Hepatic stellate cell (primary cell): ENCODE results near the gene DCLK1.

Experiments used
- DNase-seq: peaks from one replicate; pipeline ENCODE4 v3.0.0; 2011; ENCODE audit warnings: low spot score

DCLK1 gene

DNA sequence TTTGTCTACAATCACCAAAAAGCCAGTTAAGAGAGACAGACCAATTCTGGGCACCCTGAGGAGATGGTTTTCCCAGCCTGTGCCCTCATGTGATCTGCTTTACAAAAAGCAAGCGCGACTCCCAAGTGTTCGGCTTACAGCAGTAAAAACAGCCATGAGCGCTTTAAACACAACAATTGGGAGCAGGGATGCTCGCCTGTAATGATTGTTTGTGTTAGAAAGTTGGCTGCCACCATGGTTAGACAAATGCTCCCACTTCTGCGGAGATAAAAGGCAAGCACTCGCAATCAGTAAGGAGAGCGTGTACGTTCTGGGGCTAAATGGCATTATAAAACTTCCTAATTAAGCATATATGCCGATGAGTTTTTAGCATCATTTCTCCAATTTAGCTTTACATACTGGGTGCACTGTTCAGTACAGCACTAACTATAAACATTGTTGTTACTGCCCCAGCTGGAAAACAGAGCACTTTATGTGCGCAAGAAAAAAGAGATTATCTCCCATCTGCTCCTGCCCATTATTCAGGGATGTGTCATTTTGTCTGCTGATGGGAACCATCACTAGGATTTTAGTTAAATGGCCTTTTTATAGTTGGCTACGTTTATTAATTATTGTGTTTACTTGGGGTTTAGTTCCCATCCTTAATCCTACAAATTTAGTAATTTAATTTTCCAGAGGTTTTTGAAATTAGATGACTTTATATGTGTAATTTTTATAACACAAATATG, 345.4 kb downstream of the DCLK1 start:
- DNase-seq = no peak

DNA sequence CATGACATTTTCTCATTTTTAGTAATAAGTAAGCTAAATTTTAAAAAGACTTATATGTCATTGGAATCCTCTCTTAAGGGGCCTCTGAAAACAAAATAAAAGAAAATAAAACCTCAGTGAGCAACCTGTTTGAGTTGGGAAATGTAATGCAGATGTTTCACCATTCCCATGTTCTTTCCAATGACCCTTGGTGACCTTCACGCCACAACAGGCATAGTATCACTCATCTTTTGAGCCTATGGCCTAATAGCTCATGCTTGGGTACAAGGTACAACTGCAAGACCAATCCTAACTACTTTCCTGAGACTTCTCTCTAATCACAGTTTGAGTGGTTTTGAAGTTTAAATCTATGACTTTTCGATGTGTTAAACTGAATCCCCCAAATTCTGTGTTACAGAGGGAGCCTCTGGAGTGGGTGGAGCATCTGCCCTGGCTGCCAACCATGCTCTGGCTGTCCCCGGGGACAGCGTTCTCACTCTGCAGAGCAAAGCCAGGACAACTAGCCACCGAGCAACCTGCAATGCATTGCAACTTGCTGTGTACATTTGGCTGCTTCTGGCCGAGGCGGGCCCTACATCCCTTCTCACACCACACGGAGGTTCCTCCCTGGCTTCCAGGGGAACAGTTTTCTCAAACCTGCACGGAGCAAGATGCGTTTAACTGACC, 346.8 kb downstream of the DCLK1 start:
- DNase-seq = no peak

DNA sequence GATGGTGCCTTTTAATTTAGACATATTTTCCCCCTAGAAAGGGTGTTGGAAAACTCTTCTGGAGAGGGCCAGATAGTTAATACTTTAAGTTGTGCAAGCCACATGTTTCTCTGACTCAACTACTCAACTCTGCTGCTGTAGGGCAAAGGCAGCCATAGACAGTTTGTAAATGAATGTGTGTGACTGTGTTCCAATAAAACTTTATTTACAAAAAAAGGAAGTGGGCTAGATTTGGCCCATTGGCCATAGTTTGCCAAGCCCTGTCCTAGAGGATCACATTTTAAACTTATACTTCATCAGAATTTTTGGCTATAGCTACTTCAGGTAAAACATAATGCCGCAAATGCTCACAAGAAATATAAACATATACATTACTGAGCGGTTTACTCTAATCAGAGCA, 348.4 kb downstream of the DCLK1 start:
- no peak for DNase-seq

DNA sequence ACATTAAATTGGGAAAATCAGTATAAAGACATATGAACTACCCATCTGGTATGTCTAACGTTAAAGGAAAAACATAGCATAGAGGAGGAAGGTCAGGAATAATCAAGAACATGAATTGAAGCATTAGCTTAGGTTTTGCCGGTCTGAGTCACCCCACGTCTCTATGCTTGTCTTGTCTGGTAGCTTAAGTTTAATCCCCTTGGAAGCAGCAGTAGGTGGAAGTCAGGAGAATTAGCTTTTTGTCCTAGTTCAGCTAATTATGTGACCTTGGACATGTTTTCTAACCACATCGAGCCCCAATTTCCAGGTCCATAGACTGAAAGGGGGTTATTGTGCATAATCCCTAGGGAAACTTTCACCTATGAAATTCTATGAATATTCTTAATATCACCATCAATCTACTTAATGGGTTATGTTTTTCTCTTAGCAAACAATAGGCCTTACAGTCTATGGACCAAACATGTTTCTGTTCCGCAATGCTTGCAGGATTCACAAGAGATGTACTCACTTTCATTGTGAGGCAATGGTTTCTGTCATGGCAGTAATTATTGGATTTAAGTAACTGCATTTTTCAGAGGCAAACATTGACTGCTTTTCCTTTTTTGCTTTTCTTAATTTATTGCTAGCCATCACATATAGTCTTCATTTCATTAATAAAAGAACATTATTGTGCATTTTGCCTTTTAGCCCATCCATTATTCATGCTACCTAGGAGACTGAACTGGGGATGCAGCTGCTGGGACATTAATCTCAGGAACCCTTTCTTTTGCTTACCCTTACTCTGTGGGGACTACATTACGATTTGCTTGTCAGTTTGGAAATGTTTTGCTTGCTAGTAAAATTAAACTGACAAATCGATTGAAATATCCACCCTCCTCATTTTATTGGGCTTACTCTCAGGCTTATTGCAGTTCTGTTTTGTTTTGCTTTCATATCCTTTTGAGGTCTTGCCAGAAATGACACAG, 349.9 kb downstream of the DCLK1 start:
- DNase-seq = no peak

DNA sequence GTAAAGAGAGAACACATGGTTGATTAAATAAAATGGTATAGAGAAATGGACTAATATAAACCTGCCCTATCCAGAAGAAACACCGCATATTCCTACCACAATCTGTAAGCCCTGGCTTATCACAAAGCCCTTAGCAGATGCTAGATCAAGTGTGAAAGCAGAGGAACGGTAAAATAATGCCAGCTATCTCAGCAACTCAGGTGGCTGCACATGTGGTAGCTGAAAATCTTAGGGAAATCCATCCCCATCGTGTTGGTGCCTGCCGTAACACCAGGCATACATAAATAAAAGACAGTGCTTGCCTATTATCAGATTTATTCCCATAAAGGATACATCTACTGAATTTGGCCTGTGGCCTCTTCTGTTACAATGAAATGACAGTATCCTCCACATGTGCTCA, 350.6 kb downstream of the DCLK1 start:
- no peak for DNase-seq

DNA sequence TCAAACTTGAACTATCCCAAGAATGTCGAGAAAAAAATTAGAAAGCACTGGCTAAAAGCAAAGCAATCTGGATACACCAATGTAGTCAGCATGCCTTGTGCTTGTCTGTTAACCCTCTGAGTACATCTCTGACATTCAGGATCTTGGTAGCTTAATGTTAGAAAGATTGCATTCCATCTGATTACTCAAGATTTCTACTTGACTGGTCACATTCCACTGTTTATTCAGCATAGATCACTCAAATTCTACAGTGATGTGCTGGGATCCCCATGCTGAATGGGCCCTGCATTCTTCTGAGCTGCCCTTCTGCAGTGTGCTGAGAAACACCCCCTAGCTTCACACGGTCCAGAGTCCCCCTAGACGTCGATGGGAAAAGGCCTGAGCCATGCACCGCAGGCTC, 359.3 kb downstream of the DCLK1 start:
- peak; percentile 60 for DNase-seq

DNA sequence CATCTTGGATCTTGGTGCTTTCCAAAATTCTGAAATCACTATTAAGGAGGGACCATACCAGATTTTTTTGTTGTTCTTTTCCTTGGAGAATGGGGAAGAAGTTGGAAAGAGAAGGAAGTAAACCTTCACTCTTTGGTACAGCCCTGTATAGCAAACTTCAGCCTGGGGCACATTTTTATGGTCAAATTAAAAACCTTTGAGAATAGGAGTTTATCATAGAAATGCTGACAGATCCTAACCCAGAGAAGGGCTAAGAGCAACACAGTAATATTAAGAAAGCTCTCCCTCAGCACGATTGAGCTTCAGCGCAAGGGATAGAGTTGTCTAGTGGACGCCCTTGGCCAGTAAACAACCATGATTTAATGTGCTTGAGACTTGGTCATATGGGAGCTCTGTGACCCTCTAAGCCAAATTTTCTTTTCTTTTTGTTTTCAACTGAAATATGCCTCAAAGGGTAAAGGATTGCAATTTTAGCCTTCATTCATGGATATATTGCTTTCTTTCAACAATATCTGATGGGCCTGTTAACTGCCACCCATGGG, 360.4 kb downstream of the DCLK1 start:
- no peak for DNase-seq

DNA sequence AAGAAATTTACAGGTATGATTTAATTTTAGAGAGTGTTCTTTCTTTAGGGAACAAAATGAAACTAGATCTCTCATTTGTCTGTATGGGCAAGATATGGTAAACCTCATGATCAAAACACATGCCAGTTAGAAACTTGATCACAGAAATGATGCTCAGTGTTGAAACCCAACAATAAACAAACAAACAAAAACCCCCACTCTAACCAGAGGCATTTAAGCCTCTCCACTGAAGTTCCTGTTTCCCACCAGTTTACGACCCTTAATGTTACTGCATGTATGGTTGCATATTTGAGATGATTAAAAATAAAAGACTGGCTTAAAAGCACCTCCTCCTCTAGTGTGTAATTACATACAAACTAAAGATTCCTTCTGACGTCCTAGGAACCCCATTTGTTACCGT, 361.4 kb downstream of the DCLK1 start:
- no peak for DNase-seq

DNA sequence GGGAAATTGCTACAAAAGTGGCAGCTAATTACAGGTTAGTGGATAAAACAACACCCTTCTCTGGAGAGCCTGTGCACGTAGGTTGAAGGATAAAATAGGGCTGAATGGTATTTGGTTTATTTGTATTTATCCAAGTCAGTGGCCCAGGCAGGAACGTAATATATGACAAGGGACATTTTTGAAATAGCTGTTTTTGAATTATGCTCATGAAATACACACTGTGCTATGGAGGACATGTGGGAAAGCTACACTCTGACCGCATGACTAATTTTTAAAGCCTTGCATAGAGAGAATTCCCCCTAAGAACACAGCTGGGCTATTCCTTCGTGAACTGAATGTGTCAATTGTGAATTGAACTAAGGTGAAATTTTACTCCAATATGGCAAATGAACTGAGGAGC, 362.6 kb downstream of the DCLK1 start:
- no peak for DNase-seq

DNA sequence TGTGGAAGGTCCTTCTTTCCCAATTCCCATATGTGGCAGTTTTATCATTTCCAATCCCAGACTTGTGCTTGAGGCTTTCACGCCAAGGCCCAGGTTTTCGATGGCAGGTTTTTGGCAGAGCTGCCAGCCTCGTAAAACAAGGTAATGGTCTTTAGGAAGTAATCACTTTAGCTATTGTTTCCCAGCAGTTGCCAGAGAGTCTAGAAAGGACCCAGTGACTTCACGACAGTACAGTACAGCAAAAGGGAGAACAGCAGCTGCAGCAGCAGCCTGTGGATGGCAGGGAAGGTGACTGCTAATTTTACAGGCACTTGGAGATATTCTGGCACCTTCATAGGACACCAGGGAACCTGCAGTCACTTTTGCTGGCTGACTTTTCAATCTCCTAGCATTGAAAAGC, 363.1 kb downstream of the DCLK1 start:
- DNase-seq = no peak

DNA sequence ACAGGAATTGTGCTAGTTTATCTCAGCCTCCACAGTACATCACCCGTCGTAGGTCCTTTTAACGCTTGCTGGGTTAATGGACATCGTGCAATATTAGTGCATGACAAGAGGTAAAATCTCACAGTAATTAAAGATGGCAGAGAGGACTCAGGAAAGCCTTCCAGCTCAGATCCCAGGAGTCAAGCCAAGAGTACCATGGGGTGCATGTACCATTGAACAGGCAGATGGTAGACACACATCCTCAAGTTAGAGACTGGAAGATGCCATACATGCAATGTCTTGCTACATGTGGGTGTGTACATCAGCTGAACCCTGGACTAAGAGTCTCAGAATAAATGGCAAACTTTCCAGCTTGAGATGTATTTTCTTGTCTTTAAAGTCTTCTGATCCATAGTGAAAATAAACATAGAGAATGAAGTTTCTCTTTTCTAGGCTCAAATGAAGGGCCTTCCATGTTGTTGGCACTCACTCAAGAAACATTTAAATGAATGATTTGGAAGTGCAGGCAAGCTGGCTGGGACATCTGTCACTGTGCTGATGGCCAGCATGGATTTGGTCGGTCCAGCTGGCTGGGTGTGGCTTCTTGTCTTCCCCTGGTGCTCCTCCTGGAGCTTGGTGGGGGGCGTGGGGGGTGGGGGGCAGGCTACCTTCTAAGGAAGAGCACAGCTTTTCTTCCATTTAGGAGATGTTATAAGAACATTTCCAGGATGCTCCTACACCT, 363.8 kb downstream of the DCLK1 start:
- DNase-seq = no peak

DNA sequence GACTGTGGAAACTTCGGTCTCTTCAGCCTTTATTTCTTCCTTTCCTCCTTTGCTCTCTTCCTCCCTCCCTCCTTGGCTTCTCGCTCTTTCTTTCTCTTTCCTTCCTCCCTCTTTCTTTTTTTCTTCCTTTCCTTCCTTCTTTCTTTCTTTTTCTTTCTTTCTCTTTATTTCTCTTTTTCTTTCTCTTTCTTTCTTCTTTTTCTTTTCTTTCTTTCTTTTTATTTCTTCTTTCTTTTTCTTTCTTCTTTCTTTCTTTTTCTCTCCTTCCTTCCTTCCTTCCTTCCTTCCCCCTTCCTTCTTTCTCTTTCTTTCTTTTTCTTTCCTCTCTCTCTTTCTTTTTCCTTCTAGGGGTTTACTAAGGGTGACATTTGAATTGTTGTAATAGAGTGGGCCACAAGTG, 364.5 kb downstream of the DCLK1 start:
- DNase-seq = no peak

DNA sequence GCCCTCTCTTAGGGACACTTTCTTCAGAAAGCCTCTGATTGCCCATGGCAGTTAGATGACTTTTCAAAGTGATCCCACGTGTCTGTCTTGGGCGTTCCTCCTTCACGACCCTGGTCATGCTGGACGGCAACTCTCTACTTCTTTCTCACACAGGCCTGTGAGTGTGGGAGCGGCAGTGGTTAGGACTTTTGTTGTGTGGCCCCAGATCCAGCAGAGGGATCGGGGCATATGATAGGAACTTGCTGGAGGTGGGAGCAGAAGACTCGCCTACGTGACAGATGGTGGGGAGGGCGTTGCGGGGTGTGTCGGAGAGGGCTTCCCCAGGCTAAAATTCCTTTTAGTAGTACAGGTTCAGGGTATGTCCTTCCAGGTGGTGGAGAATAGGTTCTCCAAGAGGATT, 365.2 kb downstream of the DCLK1 start:
- no peak for DNase-seq

DNA sequence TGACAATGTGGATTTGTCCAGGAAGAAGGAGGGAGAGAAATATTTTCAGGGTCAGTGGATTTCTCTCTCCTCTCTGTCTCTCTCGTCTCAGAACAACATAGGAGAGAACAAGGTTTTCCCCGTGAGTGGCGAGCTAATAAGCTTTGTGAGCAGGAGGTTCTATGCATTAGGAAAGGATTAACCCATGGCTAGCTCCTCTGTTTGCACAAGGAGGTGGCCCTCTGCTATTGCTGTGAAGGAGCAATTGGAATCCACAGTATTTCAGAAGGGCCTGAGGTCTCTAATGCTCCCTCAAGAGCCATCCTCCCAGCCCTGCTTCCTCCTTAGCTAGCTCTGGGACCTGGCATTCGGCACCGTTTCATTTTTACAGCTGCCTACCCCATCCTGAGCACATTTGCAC, 365.8 kb downstream of the DCLK1 start:
- no peak for DNase-seq

DNA sequence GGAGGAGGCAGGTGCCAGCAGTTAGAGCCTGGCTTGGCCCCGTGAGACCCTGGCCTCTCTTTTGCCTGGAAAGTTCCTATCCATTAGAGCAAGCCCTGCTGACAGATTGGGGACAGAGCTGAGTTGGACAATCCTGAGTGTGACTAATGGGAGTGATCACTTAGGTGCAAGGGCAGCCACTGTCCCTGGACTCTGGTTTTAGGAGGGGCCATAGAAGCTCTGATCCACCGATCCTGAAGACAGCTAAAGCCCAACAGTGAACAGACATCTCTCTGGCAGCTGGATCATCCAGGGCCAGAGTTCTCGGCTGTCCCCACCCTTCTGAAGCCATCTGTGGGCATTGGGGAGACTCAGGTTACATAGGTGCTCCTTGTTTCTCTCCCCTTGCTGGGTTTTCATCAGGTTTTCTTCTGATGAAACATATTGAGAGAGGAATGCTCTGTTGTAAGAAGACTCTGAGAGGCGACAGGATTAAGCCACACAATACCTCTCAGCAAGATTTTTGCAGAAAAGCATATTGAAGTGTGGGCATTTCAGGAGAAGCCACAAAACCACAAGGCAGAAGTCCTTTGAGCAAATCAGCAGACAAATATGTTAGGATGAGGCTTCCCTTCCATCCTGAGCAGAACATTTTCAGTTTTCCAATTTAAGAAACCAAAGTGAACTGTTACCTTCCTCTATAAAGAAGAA, 366.7 kb downstream of the DCLK1 start:
- DNase-seq = no peak

DNA sequence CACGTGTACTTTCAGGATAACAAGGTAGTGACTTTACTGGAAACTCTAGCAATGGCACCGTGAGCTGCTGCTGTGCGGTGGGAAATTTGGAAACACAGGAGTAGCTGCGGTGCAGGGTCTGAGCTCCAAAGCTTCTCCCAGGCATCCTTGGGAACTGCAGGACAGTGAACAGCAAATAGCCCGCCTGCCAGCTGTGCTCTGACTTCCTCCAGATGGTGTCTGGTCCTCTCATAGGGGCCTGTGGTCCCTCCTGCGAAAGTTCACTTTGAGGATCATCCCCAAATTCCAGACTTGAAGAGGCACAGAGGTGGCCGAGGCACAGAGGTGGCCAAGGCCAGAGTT, 367.4 kb downstream of the DCLK1 start:
- DNase-seq = no peak

DNA sequence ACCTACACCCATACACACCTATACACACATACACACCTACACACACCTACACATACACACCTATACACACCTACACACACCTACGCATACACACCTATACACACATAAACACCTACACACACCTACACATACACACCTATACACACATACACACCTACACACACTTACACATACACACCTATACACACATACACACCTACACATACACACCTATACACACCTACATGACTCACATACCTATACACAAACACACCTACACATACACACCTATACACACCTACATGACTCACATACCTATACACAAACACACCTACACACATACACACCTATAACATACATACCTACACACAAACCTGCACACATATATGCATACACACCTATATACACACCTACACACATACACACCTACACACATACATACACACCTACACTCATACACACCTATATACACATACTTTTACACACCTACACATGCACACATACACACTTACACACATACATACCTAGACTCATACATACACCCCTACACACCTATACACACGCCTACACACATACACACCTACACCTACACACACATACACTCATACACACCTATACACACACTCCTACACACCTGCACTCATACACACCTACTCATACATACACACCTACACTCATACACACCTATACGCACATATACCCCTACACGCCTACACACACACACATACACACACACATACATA, 368.0 kb downstream of the DCLK1 start:
- DNase-seq = no peak

DNA sequence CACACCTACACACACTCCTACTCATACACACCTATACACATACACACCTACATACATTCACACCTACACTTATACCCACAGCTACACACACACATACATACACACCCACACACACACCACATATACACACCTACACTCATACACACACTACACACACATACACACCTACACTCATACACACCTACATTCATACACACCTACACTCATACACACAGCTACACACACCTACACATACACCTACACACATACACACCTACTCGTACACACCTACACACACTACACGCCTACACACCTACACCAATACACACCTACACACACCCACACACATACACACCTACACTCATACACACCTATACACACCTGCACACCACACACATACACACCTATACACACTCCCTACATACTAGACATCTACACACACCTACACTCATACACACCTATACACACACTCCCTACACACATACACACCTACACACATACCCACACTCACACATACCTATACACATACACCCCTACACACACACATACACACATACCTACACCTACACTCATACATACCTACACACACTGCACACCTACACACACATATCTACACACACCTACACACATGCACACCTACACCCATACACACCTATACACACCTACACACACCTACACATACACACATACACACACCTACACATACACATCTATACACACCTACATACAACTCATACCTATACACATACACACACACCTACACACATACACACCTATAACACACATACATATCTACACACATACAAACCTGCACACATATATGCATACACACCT, 369.5 kb downstream of the DCLK1 start:
- no peak for DNase-seq

DNA sequence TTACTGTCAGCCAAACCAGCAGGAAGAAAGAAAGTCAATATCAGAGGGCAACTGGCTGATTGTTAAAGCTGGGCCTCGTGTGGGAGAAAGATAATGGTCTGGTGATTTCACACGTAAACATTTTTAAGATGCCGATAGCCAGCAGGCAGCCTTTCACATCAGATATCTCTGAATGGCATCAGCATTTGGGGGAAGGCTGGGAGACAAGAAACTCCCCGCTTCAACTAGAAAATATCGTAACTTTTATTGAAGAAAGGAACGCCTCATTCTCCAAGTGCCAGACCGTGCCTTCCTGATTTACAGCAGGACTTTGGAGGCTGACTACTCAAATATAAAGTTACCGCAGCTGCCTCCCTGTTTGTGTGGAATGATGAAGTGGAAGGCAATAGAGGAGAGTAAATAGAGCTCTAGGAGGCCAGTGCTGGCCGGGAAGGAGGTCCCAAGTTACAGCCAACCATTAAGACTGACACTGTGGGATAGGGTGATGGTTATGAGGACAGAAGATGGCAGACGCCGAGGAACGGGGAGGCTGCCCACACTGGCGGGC, 370.4 kb downstream of the DCLK1 start:
- no peak for DNase-seq

DNA sequence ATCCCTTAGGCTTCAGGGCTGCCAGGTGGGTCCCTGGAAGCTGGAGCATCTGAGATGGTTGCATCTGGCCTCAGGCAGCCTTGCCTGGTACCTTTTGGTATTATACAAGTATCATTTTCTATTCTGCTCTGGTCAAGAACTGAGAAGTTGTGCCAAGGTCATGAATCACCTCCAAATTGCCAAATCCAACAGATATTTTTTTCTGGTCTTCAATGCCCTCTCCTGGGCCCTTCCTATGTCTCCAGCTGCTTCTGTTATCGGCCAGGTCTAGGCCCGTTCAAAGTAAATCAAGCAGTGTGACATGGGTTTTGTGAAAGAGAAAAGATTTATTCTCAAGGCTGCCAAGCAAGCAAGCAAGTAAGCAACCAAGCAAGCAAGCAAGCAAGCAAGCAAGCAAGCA, 383.6 kb downstream of the DCLK1 start:
- DNase-seq = no peak
